Neural cell (in vitro differentiated cells): ENCODE measurements around the gene KRTAP10-7. TPM values are rescaled to one million over a fixed set of nuclear protein-coding genes. Genes with fewer than 3 reads are reported as not detected.

Experiments used
- H2AFZ ChIP-seq: fragments of 200-600, 300-800 bp; sonication (generic), shearing (Covaris generic); 2 replicates; pipeline ENCODE4 v1.6.0; 2014; ENCODE audit warnings: low read depth, mild to moderate bottlenecking, antibody characterized with exemption, low read length, moderate library complexity
- H3F3A ChIP-seq: fragments of 200-600 bp; shearing (Covaris generic); 2 replicates; pipeline ENCODE4 v1.6.1; 2016; ENCODE audit warnings: mild to moderate bottlenecking, moderate library complexity, mixed read lengths, antibody characterized with exemption, low read length; ENCODE audit not compliant: insufficient read depth, poor library complexity, severe bottlenecking
- H3K27ac ChIP-seq: fragments of 200-600, 300-800 bp; sonication (generic), shearing (Covaris generic); 2 replicates; pipeline ENCODE4 v1.5.1; 2014; ENCODE audit warnings: mild to moderate bottlenecking, low read length, moderate library complexity
- H3K27me3 ChIP-seq: fragments of 300-800, 200-600 bp; sonication (generic), shearing (Covaris generic); 2 replicates; pipeline ENCODE4 v1.6.0; 2014; ENCODE audit warnings: mild to moderate bottlenecking, low read depth, low read length, moderate library complexity; ENCODE audit not compliant: insufficient read depth
- H3K36me3 ChIP-seq: fragments of 300-800, 200-600 bp; sonication (generic), shearing (Covaris generic); 2 replicates; pipeline ENCODE4 v1.5.1; 2014; ENCODE audit warnings: mild to moderate bottlenecking, antibody characterized with exemption, low read length, moderate library complexity; ENCODE audit not compliant: insufficient read depth
- H3K4me2 ChIP-seq: fragments of 300-800, 200-600 bp; sonication (generic), shearing (Covaris generic); 2 replicates; pipeline ENCODE4 v1.6.0; 2014; ENCODE audit warnings: mild to moderate bottlenecking, low read length
- H3K4me3 ChIP-seq: fragments of 300-800, 200-600 bp; sonication (generic), shearing (Covaris generic); 2 replicates; pipeline ENCODE4 v1.5.1; 2014; ENCODE audit warnings: mild to moderate bottlenecking, low read length, moderate library complexity
- H3K79me2 ChIP-seq: fragments of 200-600 bp; shearing (Covaris generic); replicated peaks from 2 replicates; pipeline ENCODE4 v1.6.0; 2014; ENCODE audit warnings: mild to moderate bottlenecking, low read length, moderate library complexity; ENCODE audit not compliant: insufficient read depth
- H3K9ac ChIP-seq: fragments of 300-800, 200-600 bp; sonication (generic), shearing (Covaris generic); 2 replicates; pipeline ENCODE4 v1.6.1; 2016; ENCODE audit warnings: mild to moderate bottlenecking, low read length, mixed read lengths
- H3K9me2 ChIP-seq: fragments of 200-600 bp; shearing (Covaris generic); 2 replicates; pipeline ENCODE4 v1.6.1; 2016; ENCODE audit warnings: mild to moderate bottlenecking, low read length, mixed read lengths; ENCODE audit not compliant: insufficient read depth
- H3K9me3 ChIP-seq: fragments of 200-600, 300-800 bp; sonication (generic), shearing (Covaris generic); 2 replicates; pipeline ENCODE4 v1.6.1; 2016; ENCODE audit warnings: mild to moderate bottlenecking, mixed run types, low read length, moderate library complexity, mixed read lengths
- H4K20me1 ChIP-seq: fragments of 200-600 bp; shearing (Covaris generic); 2 replicates; pipeline ENCODE4 v1.6.1; 2016; ENCODE audit warnings: mild to moderate bottlenecking, mixed run types; ENCODE audit not compliant: insufficient read depth
- CTCF ChIP-seq: fragments of 450-650 bp; IDR thresholded peaks from 2 replicates; pipeline ENCODE4 v1.5.1; 2014; ENCODE audit warnings: antibody characterized with exemption, mild to moderate bottlenecking, moderate library complexity; ENCODE audit not compliant: poor library complexity, severe bottlenecking
- EP300 ChIP-seq: fragments of 450-650 bp; conservative IDR thresholded peaks from 2 replicates; pipeline ENCODE4 v1.6.1; 2014; ENCODE audit warnings: antibody characterized with exemption, mild to moderate bottlenecking, moderate library complexity; ENCODE audit not compliant: poor library complexity, severe bottlenecking
- EZH2 ChIP-seq: fragments of 200-600, 300-800 bp; shearing (Covaris generic), sonication (generic); IDR thresholded peaks from 2 replicates; pipeline ENCODE4 v1.6.1; 2014; ENCODE audit warnings: antibody characterized with exemption, low read length, borderline replicate concordance, mild to moderate bottlenecking; ENCODE audit not compliant: insufficient read depth, poor library complexity, severe bottlenecking
- MXI1 ChIP-seq: fragments of 450-650 bp; conservative IDR thresholded peaks from 2 replicates; pipeline ENCODE4 v1.6.1; 2014; ENCODE audit warnings: antibody characterized with exemption, mild to moderate bottlenecking; ENCODE audit not compliant: poor library complexity, severe bottlenecking
- POLR2AphosphoS5 ChIP-seq: IDR thresholded peaks from 2 replicates; pipeline ENCODE4 v1.6.1; 2012
- RAD21 ChIP-seq: fragments of 450-650 bp; conservative IDR thresholded peaks from 2 replicates; pipeline ENCODE4 v1.6.1; 2014; ENCODE audit warnings: antibody characterized with exemption, mild to moderate bottlenecking, moderate library complexity
- REST ChIP-seq: IDR thresholded peaks from 2 replicates; pipeline ENCODE4 v1.6.1; 2012; ENCODE audit warnings: borderline replicate concordance
- SMC3 ChIP-seq: fragments of 450-650 bp; conservative IDR thresholded peaks from 2 replicates; pipeline ENCODE4 v1.6.1; 2014; ENCODE audit warnings: antibody characterized with exemption, mild to moderate bottlenecking, moderate library complexity; ENCODE audit not compliant: poor library complexity
- TAF1 ChIP-seq: IDR thresholded peaks from 2 replicates; pipeline ENCODE4 v1.6.1; 2012; ENCODE audit warnings: low read depth
- polyA plus RNA-seq: library from polyadenylated mRNA; depleted of rRNA; stranded (reverse); fragments of >200 nt; gene quantifications from 2 replicates; pipeline ENCODE4 v1.2.3, GENCODE V29; 2014

KRTAP10-7 gene
- polyA plus RNA-seq, 1 donor from 2014 or later: not detected

GRCh38 chr21:44615466-44615865, 15.1 kb downstream of the KRTAP10-7 start:
- Histone ChIP-seq H3K36me3 (no peaks in the 10 kb centered on the region), H3K9me2 (no peaks in the 10 kb centered on the region), H3K27ac (no peak overlapping the region), H3K79me2 (no peaks in the 10 kb centered on the region), H3F3A (no peaks in the 10 kb centered on the region), H4K20me1 (no peaks in the 10 kb centered on the region), H2AFZ (no peak overlapping the region), H3K4me3 (no peak overlapping the region), H3K4me2 (no peak overlapping the region), H3K27me3 (no peaks in the 10 kb centered on the region), H3K9ac (no peak overlapping the region), H3K9me3 (no peaks in the 10 kb centered on the region)
- TF ChIP-seq RAD21 (no peak), POLR2AphosphoS5 (no peak), EP300 (no peak), REST (no peak), EZH2 (no peak), TAF1 (no peak), MXI1 (no peak), SMC3 (no peak), CTCF (no peak)

GRCh38 chr21:44615911-44616590, 15.7 kb downstream of the KRTAP10-7 start:
- Histone ChIP-seq H3F3A (no peaks in the 10 kb centered on the region), H3K4me3 (no peak overlapping the region), H3K9ac (no peak overlapping the region), H3K9me2 (no peaks in the 10 kb centered on the region), H3K36me3 (no peaks in the 10 kb centered on the region), H3K27ac (no peak overlapping the region), H3K4me2 (no peak overlapping the region), H3K79me2 (no peaks in the 10 kb centered on the region), H3K27me3 (no peaks in the 10 kb centered on the region), H4K20me1 (no peaks in the 10 kb centered on the region), H3K9me3 (no peaks in the 10 kb centered on the region), H2AFZ (no peak overlapping the region)
- TF ChIP-seq EZH2 (no peak), SMC3 (no peak), REST (no peak), RAD21 (no peak), TAF1 (no peak), CTCF (no peak), EP300 (no peak), MXI1 (no peak), POLR2AphosphoS5 (no peak)
